ENCODE results near the gene NUDCD3. TPM values are rescaled to one million over a fixed set of nuclear protein-coding genes. Genes with fewer than 3 reads are reported as not detected.

Gene NUDCD3
- 44.2 and 54.3 TPM in 2 replicates for total RNA-seq

DNA sequence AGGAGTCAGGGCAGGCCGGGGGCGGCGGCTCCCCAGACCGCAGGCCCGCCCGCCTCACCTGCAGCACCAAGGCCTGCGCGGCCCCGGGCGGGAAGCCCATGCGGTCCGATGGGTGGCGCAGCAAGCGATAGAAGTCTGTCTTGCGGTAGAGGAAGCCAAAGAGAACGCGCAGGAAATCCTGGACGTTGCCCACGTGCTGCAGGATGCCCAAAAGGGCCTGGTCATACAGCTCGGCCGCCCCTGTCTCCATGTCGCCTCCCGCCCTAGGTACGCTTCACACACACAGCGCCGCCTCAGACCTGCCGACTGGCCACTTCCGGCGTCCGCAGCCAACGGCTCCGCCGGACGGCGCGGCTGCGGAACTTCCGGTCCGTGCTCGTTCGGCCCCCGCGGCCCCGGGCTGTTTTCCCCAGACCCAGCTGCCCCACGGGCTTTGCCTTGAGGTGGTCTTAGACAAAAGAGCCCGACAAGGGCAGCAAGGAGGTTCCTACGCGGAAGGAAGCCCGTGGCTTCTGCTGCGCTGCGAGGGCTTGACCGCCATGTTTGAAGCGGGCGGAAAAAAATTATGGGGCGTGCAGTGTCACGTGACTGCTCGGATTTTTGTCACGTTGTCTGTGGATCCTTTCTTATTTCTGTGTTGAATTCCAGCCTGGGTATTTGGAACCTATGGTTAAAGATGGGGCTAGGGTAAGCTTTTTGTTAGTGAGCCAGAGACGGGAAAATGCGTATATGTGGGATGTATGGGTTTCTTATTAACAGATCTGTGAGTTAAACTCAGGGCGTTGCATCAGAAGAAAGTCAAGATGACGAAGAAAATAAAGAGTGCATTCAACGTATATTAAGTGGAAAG, at the start of gene NUDCD3:
TSS of gene NUDCD3 (minus strand) at position 308 of the 850 bp plus-strand sequence. CDS start at position 250, 58 bp downstream.
- H2AFZ ChIP-seq (ENCODE audit: low read length) = peak within 1 kb of the TSS; percentile 92
- TF ChIP-seq CTCF (IDR thresholded peaks at IDR 0.05; ENCODE audit: extremely low read depth, low read depth, low read length) = peak; percentile 8
- H3K9me3 ChIP-seq (ENCODE audit: low read depth, low read length) = no peaks in the 10 kb centered on the region
- H3K4me3 ChIP-seq (ENCODE audit: insufficient read depth, low read length) = peak within 1 kb of the TSS; percentile 87
- peak; percentile 95 for DNase-seq (ENCODE audit: insufficient read length, low spot score, missing footprints)
- H3K79me2 ChIP-seq (ENCODE audit: insufficient read depth, low read length) = peaks cover 48% of the 10 kb centered on the region
- peaks cover 11% of the 10 kb centered on the region for H3K4me1 ChIP-seq (ENCODE audit: insufficient read depth, low read length)
- H3K36me3 ChIP-seq (ENCODE audit: insufficient read depth, low read length) = no peaks in the 10 kb centered on the region
- peak within 1 kb of the TSS; percentile 95 for H3K27ac ChIP-seq (ENCODE audit: low read depth, low read length)
- H3K4me2 ChIP-seq (ENCODE audit: insufficient read depth, low read length) = peak within 1 kb of the TSS; percentile 98
- peaks cover 10% of the 10 kb centered on the region for H4K20me1 ChIP-seq (ENCODE audit: insufficient read depth, low read length)
- H3K27me3 ChIP-seq (ENCODE audit: insufficient read depth, low read length) = peaks cover 4% of the 10 kb centered on the region

DNA sequence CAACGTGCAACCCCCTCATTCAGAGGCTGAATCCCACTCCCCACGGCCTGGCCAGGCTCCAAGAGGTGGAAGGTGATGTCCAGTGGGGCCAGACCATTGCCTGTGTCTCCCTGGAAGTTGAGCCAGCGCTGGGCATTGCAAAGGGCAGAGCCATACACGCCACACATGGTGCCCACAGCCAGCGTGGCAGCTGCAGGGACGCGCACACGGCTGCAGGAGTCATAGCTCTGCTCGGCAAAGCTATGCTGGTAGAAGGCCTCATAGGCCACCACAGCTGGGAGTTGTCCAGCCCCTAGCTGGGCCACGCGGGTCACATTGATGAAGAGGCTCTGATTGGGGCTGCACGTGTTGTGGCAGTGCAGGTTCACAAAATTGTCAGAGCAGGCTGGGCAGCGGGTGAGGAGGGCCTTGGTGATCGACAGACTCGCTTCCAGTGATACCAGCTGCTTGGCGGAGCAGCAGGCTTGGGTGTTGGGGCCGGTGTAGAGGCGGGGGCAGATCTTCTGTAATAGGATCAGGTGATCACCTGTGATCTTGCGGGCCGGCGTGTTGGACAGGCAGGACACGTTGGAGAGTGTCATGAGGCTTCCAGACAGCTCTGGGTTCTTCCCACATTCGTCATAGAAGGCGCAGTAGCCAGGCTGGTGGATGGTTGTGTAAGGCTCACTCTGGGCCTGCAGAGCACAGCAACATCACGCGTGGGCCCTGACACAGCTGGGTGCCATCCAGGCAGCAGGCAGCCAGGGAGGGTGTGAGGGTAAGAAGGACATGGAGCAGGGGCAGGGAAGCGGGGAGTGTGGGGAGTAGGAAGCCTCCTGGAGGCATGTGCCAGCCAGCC, 49.4 kb upstream of the NUDCD3 start:
- no peak for TF ChIP-seq CTCF (IDR thresholded peaks at IDR 0.05; ENCODE audit: extremely low read depth, low read depth, low read length)
- Histone ChIP-seq H3K4me2 (ENCODE audit: insufficient read depth, low read length) (no peak overlapping the region), H3K79me2 (ENCODE audit: insufficient read depth, low read length) (no peaks in the 10 kb centered on the region), H3K4me3 (ENCODE audit: insufficient read depth, low read length) (no peak overlapping the region), H2AFZ (ENCODE audit: low read length) (no peak overlapping the region), H4K20me1 (ENCODE audit: insufficient read depth, low read length) (no peaks in the 10 kb centered on the region), H3K4me1 (ENCODE audit: insufficient read depth, low read length) (peaks cover 3% of the 10 kb centered on the region), H3K27ac (ENCODE audit: low read depth, low read length) (no peak overlapping the region), H3K9me3 (ENCODE audit: low read depth, low read length) (no peaks in the 10 kb centered on the region), H3K36me3 (ENCODE audit: insufficient read depth, low read length) (no peaks in the 10 kb centered on the region), H3K27me3 (ENCODE audit: insufficient read depth, low read length) (no peaks in the 10 kb centered on the region)
- DNase-seq (ENCODE audit: insufficient read length, low spot score, missing footprints) = no peak

DNA sequence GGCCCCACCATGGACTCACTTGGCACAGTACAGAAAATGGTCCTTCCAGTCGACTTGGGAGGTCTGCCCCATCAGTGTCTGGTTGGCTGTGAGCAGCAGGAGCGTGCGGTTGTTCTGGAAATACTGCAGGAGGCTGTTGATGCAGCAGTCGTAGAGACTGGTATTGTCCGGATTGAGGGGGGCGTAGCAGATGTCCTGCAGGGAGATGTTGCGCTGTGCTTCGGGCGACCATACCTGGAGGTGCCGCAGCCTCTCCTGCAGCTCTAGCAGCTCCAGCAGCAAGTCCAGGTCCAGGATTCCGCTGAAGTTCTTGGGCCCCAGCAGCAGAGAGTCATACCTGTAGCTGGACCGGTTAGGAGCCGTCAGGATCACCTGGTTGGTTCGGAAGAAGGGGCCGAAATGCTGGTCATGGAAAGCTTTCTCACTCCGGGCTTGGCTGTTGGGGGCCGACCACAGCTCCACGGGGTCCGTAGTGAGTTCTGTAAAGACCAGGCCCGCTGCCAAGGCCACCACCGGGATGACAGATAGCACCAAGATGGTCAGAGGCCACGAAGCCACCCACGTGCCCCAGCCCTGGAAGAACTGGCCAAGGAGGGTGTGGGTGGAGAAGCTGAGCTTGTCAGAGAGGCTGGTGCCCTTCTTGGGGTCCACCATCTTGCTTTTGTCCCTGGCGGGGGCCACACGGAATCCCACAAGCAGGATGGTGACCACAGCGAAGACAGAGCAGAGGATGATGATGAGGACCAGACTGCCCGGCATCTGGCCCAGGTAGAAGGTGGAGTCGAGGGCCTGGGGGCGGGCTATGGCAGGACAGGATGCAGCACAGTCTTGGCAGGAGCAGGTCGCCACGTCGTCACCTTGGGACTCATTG, 48.6 kb upstream of the NUDCD3 start:
- Histone ChIP-seq H2AFZ (ENCODE audit: low read length) (no peak overlapping the region), H3K27ac (ENCODE audit: low read depth, low read length) (no peak overlapping the region), H4K20me1 (ENCODE audit: insufficient read depth, low read length) (peaks cover 3% of the 10 kb centered on the region), H3K9me3 (ENCODE audit: low read depth, low read length) (no peaks in the 10 kb centered on the region), H3K27me3 (ENCODE audit: insufficient read depth, low read length) (no peaks in the 10 kb centered on the region), H3K79me2 (ENCODE audit: insufficient read depth, low read length) (no peaks in the 10 kb centered on the region), H3K36me3 (ENCODE audit: insufficient read depth, low read length) (no peaks in the 10 kb centered on the region), H3K4me3 (ENCODE audit: insufficient read depth, low read length) (no peak overlapping the region), H3K4me1 (ENCODE audit: insufficient read depth, low read length) (peaks cover 3% of the 10 kb centered on the region), H3K4me2 (ENCODE audit: insufficient read depth, low read length) (no peak overlapping the region)
- TF ChIP-seq CTCF (IDR thresholded peaks at IDR 0.05; ENCODE audit: extremely low read depth, low read depth, low read length) = no peak
- DNase-seq (ENCODE audit: insufficient read length, low spot score, missing footprints) = peak; percentile 77
